ENCODE data around the gene SLC9A3.
"Not testable (repeated sequence)": the region's sequence is repeated elsewhere in the genome, so short reads cannot be mapped to it uniquely, and the experiment has no call there.

GRCh38 chr5:557917-558316 is 33.7 kb upstream of the SLC9A3 start:
- not testable (repeated sequence) for TF ChIP-seq CTCF (IDR thresholded peaks at IDR 0.05; ENCODE audit: low read depth, low read length); EZH2phosphoT487 (IDR thresholded peaks at IDR 0.05; ENCODE audit: low read depth)
